ENCODE data around the gene WWOX.

Gene WWOX

GRCh38 chr16:78755751-78756661, 656.6 kb downstream of the WWOX start:
- no peak for DNase-seq (ENCODE audit: insufficient read length, low spot score)
- no peak for TF ChIP-seq SPI1 (IDR thresholded peaks at IDR 0.05; ENCODE audit: low read depth, low read length)
- no peak for TF ChIP-seq TAF1 (IDR thresholded peaks at IDR 0.05; ENCODE audit: low read depth, low read length)
- TF ChIP-seq POU2F2 (IDR thresholded peaks at IDR 0.05; ENCODE audit: low read depth, low read length), result no peak
- no peak for TF ChIP-seq PAX5 (IDR thresholded peaks at IDR 0.05; ENCODE audit: insufficient read depth, low read length, severe bottlenecking)
- no peak for TF ChIP-seq POLR2AphosphoS5 (IDR thresholded peaks at IDR 0.05; ENCODE audit: low read depth, low read length)
- TF ChIP-seq POLR2A (IDR thresholded peaks at IDR 0.05; ENCODE audit: low read depth, low read length), result no peak
- FAIRE-seq, result no peak

DNA sequence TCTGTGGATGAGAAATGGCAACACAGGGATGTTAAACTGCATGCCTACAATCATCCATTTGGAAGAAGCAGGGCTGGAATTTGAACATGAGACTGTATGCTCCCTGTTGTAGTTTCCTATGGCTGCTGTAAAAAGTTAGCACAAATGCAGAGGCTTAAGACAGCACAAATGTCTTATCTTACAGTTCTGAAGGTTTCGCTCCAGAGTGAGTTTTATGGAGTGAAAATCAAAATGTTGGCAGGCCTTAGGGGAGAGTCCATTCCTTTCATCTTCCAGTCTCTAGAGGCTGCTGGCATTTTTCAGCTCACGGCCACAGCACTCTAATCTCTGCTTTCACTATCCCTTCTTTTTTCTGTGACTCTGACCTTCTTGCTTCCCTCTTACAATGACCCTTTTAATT, 660.1 kb downstream of the WWOX start:
- DNase-seq (ENCODE audit: insufficient read length, low spot score), result no peak
- TF ChIP-seq SPI1 (IDR thresholded peaks at IDR 0.05; ENCODE audit: low read depth, low read length) (no peak), TAF1 (IDR thresholded peaks at IDR 0.05; ENCODE audit: low read depth, low read length) (no peak), POU2F2 (IDR thresholded peaks at IDR 0.05; ENCODE audit: low read depth, low read length) (no peak), POLR2A (IDR thresholded peaks at IDR 0.05; ENCODE audit: low read depth, low read length) (no peak), PAX5 (IDR thresholded peaks at IDR 0.05; ENCODE audit: insufficient read depth, low read length, severe bottlenecking) (no peak), POLR2AphosphoS5 (IDR thresholded peaks at IDR 0.05; ENCODE audit: low read depth, low read length) (no peak)
- no peak for FAIRE-seq

DNA sequence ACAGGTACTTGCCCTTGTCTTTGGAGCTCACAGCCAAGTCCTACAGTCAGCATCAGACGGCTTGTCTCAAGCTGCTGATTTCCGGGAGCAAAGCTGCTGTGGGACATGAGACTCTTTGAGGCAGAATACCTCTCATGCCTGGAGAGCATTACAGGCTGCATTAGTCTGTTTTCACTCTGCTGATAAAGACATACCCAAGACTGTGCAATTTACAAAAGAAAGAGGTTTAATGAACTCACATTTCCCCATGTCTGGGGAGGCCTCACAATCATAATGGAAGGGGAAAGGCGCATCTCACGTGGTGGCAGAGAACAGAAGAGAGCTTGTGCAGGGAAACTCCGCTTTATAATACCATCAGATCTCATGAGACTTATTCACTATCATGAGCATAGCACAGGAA, 661.2 kb downstream of the WWOX start:
- no peak for FAIRE-seq
- TF ChIP-seq SPI1 (IDR thresholded peaks at IDR 0.05; ENCODE audit: low read depth, low read length) (no peak), POU2F2 (IDR thresholded peaks at IDR 0.05; ENCODE audit: low read depth, low read length) (no peak), PAX5 (IDR thresholded peaks at IDR 0.05; ENCODE audit: insufficient read depth, low read length, severe bottlenecking) (no peak), POLR2AphosphoS5 (IDR thresholded peaks at IDR 0.05; ENCODE audit: low read depth, low read length) (no peak), POLR2A (IDR thresholded peaks at IDR 0.05; ENCODE audit: low read depth, low read length) (no peak), TAF1 (IDR thresholded peaks at IDR 0.05; ENCODE audit: low read depth, low read length) (no peak)
- no peak for DNase-seq (ENCODE audit: insufficient read length, low spot score)

DNA sequence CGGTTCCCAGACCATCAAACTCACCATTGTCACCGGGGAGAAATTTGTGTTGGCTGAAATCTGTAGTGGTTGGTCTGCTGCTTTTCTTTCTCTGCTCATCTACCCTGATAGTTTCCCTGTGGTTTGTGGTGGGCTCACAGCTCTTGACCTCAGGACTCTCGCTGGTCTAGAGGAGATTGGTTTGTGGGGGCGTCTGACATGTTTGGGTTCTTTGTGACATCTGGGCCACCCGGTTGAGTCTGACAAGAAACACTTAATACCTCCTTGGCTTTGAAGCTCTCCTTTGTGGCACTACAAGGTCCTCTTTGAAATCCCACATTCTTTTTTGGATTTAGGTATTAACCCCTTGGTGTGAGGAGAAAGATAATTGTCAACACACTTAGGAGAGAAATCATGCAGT, 662.0 kb downstream of the WWOX start:
- no peak for FAIRE-seq
- peak; percentile 78; the same call in 1 of the 2 replicates for TF ChIP-seq POU2F2 (IDR thresholded peaks at IDR 0.05; ENCODE audit: low read depth, low read length)
- no peak for TF ChIP-seq PAX5 (IDR thresholded peaks at IDR 0.05; ENCODE audit: insufficient read depth, low read length, severe bottlenecking)
- no peak for DNase-seq (ENCODE audit: insufficient read length, low spot score)

DNA sequence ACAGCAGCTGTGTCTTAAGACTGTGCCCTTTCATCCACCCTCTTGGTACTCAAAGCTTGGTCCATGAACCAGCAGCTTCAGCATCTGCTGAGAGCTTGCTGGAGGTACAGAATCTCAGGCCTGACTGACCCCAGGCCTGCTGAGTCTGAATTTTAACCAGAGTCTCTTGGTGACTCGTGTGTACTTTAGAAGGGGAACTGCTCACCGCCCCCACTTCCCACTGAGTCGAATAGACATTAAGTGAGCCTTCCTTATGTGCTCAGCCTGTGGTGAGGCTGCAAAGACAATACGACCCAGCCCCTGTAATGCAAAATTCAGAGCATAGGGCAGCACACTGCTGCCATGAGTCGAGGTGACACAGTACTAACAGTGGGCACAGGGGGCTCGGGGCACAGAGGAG, 662.8 kb downstream of the WWOX start:
- DNase-seq (ENCODE audit: insufficient read length, low spot score), result no peak
- TF ChIP-seq POU2F2 (IDR thresholded peaks at IDR 0.05; ENCODE audit: low read depth, low read length) (no peak), POLR2A (IDR thresholded peaks at IDR 0.05; ENCODE audit: low read depth, low read length) (no peak), SPI1 (IDR thresholded peaks at IDR 0.05; ENCODE audit: low read depth, low read length) (peak; percentile 79)
- FAIRE-seq, result no peak

DNA sequence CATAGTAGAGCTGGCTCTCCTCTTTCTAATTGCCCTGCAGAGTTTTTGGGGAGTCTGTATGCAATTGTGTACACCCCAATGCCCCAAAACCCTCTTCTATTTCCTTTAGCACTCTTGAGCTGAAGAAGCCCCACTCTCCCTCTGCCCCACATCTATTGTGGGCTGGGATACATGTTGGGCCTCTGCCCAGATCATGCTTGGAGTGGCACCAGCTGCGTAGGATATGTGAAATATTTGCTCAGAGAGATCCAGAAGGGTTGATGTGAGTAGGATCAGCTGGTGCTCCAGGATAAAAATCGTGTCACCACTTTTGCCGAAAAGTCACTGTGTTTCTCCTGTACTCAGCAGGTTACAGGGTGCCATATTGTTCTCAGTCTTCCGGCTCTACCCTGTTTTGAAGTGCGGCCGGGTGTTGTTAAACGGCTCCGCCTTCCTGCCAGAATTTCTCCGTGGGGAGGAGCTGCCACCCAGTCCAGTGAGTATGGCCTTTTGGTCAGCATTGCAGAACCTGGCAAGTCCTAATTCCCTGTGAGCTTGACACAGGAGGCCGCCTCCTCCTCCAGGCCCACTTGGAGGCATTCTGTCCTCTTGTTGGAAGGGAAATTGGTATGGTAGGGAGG, 664.5 kb downstream of the WWOX start:
- FAIRE-seq, result no peak
- TF ChIP-seq TAF1 (IDR thresholded peaks at IDR 0.05; ENCODE audit: low read depth, low read length), result no peak
- no peak for TF ChIP-seq PAX5 (IDR thresholded peaks at IDR 0.05; ENCODE audit: insufficient read depth, low read length, severe bottlenecking)
- TF ChIP-seq POU2F2 (IDR thresholded peaks at IDR 0.05; ENCODE audit: low read depth, low read length), result no peak
- TF ChIP-seq POLR2AphosphoS5 (IDR thresholded peaks at IDR 0.05; ENCODE audit: low read depth, low read length), result no peak
- TF ChIP-seq POLR2A (IDR thresholded peaks at IDR 0.05; ENCODE audit: low read depth, low read length), result no peak
- no peak for TF ChIP-seq SPI1 (IDR thresholded peaks at IDR 0.05; ENCODE audit: low read depth, low read length)
- DNase-seq (ENCODE audit: insufficient read length, low spot score), result no peak

DNA sequence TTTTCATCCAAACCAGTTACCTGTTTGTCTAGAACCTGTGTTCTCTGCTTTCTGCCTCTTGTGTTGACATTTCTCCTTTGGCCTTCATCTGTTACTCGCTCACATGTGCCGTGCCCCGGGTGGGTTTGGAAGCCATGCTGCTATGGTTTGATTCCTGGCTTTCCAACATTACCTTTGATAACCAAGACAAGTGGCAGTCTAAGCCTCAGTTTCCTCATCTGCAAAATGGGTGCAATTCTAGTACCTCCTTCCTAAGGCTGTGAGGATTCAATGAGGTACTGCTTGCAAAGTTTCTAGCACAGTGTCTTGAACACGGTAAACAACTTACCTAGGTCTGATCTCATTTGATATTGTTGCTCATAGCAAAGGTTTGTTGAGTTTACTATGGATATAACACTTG, 665.0 kb downstream of the WWOX start:
- no peak for DNase-seq (ENCODE audit: insufficient read length, low spot score)
- TF ChIP-seq PAX5 (IDR thresholded peaks at IDR 0.05; ENCODE audit: insufficient read depth, low read length, severe bottlenecking), result no peak
- TF ChIP-seq SPI1 (IDR thresholded peaks at IDR 0.05; ENCODE audit: low read depth, low read length), result no peak
- TF ChIP-seq TAF1 (IDR thresholded peaks at IDR 0.05; ENCODE audit: low read depth, low read length), result no peak
- no peak for TF ChIP-seq POLR2AphosphoS5 (IDR thresholded peaks at IDR 0.05; ENCODE audit: low read depth, low read length)
- no peak for TF ChIP-seq POU2F2 (IDR thresholded peaks at IDR 0.05; ENCODE audit: low read depth, low read length)
- TF ChIP-seq POLR2A (IDR thresholded peaks at IDR 0.05; ENCODE audit: low read depth, low read length), result no peak
- FAIRE-seq, result no peak

DNA sequence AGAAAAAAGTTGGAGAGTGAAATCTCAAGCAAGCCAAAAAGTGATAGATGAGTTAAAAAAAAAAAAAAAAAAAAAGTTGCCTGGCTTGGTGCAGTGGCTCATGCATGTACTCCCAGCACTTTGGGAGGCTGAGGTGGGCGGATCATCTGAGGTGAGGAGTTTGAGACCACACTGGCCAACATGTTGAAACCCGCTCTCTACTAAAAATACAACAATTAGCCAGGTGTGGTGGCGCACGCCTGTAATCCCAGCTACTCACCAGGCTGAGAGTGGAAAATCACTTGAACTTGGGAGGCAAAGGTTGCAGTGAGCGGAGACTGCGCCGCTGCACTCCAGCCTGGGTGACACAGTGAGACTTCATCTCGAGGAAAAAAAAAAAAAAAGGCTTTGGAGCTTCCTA, 668.8 kb downstream of the WWOX start:
- DNase-seq (ENCODE audit: insufficient read length, low spot score) (no peak), FAIRE-seq (no peak)
- TF ChIP-seq PAX5 (IDR thresholded peaks at IDR 0.05; ENCODE audit: insufficient read depth, low read length, severe bottlenecking) (no peak), POLR2AphosphoS5 (IDR thresholded peaks at IDR 0.05; ENCODE audit: low read depth, low read length) (no peak), SPI1 (IDR thresholded peaks at IDR 0.05; ENCODE audit: low read depth, low read length) (no peak), POU2F2 (IDR thresholded peaks at IDR 0.05; ENCODE audit: low read depth, low read length) (no peak), POLR2A (IDR thresholded peaks at IDR 0.05; ENCODE audit: low read depth, low read length) (no peak), TAF1 (IDR thresholded peaks at IDR 0.05; ENCODE audit: low read depth, low read length) (no peak)

DNA sequence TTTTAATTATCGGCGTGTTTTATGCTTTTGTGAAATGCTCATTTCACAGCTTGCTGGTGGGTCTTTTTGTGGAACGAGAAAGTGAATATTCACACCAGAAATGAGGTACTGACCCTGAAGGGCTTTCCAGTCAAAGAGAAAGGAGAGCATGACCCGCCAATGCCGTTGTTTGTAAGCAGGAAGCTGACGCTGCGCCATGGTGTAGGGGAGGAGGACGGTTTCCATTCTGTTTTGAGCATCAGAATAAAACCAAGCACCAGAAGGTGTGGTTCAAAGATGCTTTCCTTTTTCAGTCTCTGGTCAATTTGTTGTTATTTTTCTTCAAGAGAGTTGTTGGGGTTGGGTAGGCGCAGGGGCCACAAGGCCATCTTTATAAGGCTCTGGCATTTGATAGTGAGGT, 669.3 kb downstream of the WWOX start:
- TF ChIP-seq TAF1 (IDR thresholded peaks at IDR 0.05; ENCODE audit: low read depth, low read length) (no peak), POLR2AphosphoS5 (IDR thresholded peaks at IDR 0.05; ENCODE audit: low read depth, low read length) (no peak), PAX5 (IDR thresholded peaks at IDR 0.05; ENCODE audit: insufficient read depth, low read length, severe bottlenecking) (no peak), POU2F2 (IDR thresholded peaks at IDR 0.05; ENCODE audit: low read depth, low read length) (no peak), SPI1 (IDR thresholded peaks at IDR 0.05; ENCODE audit: low read depth, low read length) (no peak), POLR2A (IDR thresholded peaks at IDR 0.05; ENCODE audit: low read depth, low read length) (no peak)
- DNase-seq (ENCODE audit: insufficient read length, low spot score), result no peak

More for the DNA sequence above, 669.3 kb downstream of the WWOX start:
- no peak for FAIRE-seq

All from GM12891 (cell line).